GM23338 (cell line): ENCODE measurements around the gene OR5K3. TPM values are rescaled to one million over a fixed set of nuclear protein-coding genes. Genes with fewer than 3 reads are reported as not detected.

Experiments
- ATAC-seq: fragments of 200-7000 bp; cut with Tn5 transposase; 3 replicates; pipeline ENCODE4 v1.9.1; 2020
- DNase-seq: peaks from one replicate; pipeline ENCODE4 v3.0.0-alpha.2; 2015; ENCODE audit warnings: low spot score
- H2AFZ ChIP-seq: fragments of 200-600 bp; sonication (generic); 2 replicates; pipeline ENCODE4 v1.8.0; 2016; ENCODE audit warnings: antibody characterized with exemption, mild to moderate bottlenecking, moderate library complexity
- H3F3A ChIP-seq: fragments of 200-600 bp; sonication (generic); replicated peaks from 2 replicates; pipeline ENCODE4 v1.8.0; 2017; ENCODE audit warnings: antibody characterized with exemption, mixed run types, low read depth
- H3K27ac ChIP-seq: fragments of 200-600 bp; sonication (generic); 2 replicates; pipeline ENCODE4 v1.6.1; 2016; ENCODE audit warnings: low read depth
- H3K27me3 ChIP-seq: fragments of 200-600 bp; sonication (generic); 2 replicates; pipeline ENCODE4 v1.8.0; 2016; ENCODE audit warnings: mild to moderate bottlenecking, mixed run types, moderate library complexity; ENCODE audit not compliant: insufficient read depth
- H3K36me3 ChIP-seq: fragments of 200-600 bp; sonication (generic); 2 replicates; pipeline ENCODE4 v1.8.0; 2016; ENCODE audit warnings: mild to moderate bottlenecking; ENCODE audit not compliant: insufficient read depth
- H3K4me1 ChIP-seq: fragments of 200-600 bp; sonication (generic); 2 replicates; pipeline ENCODE4 v1.8.0; 2016; ENCODE audit warnings: mild to moderate bottlenecking, moderate library complexity; ENCODE audit not compliant: insufficient read depth
- H3K4me2 ChIP-seq: fragments of 200-600 bp; sonication (generic); 2 replicates; pipeline ENCODE4 v1.7.1; 2017; ENCODE audit warnings: mixed run types
- H3K4me3 ChIP-seq: fragments of 200-600 bp; sonication (generic); 2 replicates; pipeline ENCODE4 v1.6.1; 2016; ENCODE audit warnings: mixed run types
- H3K79me2 ChIP-seq: fragments of 200-600 bp; sonication (generic); replicated peaks from 2 replicates; pipeline ENCODE4 v1.8.0; 2017; ENCODE audit warnings: mild to moderate bottlenecking; ENCODE audit not compliant: insufficient read depth
- H3K9me2 ChIP-seq: fragments of 200-600 bp; sonication (generic); 2 replicates; pipeline ENCODE4 v1.8.0; 2017; ENCODE audit not compliant: insufficient read depth
- H4K20me1 ChIP-seq: fragments of 200-600 bp; sonication (generic); replicated peaks from 2 replicates; pipeline ENCODE4 v1.8.0; 2017; ENCODE audit warnings: mild to moderate bottlenecking; ENCODE audit not compliant: insufficient read depth
- H3K27ac Mint-ChIP-seq: 2 replicates; pipeline ENCODE4 v1.8.0; 2020; ENCODE audit warnings: inconsistent platforms, mild to moderate bottlenecking, moderate library complexity, mixed read lengths
- H3K27me3 Mint-ChIP-seq: 3 replicates; pipeline ENCODE4 v1.8.0; 2022; ENCODE audit warnings: low read depth, mild to moderate bottlenecking, moderate library complexity, mixed read lengths, inconsistent platforms; ENCODE audit not compliant: insufficient read depth, poor library complexity
- H3K36me3 Mint-ChIP-seq: 3 replicates; pipeline ENCODE4 v1.8.0; 2021; ENCODE audit warnings: low read depth, mild to moderate bottlenecking, inconsistent platforms, moderate library complexity, mixed read lengths
- H3K4me1 Mint-ChIP-seq: 3 replicates; pipeline ENCODE4 v1.8.0; 2020; ENCODE audit warnings: mild to moderate bottlenecking, inconsistent platforms, mixed read lengths
- H3K4me3 Mint-ChIP-seq: 3 replicates; pipeline ENCODE4 v1.8.0; 2021; ENCODE audit warnings: moderate library complexity, mild to moderate bottlenecking, inconsistent platforms, mixed read lengths
- H3K9me3 Mint-ChIP-seq: 3 replicates; pipeline ENCODE4 v1.8.0; 2020; ENCODE audit warnings: moderate library complexity, mild to moderate bottlenecking, inconsistent platforms, mixed read lengths
- CREB1 ChIP-seq: fragments of 250-450 bp; sonication (Bioruptor Pico); IDR thresholded peaks from 2 replicates; pipeline ENCODE4 v1.5.0; 2020; ENCODE audit warnings: low read depth, mild to moderate bottlenecking, moderate library complexity
- ETS1 ChIP-seq: IDR thresholded peaks from 2 replicates; pipeline ENCODE4 v1.6.1; 2016; ENCODE audit warnings: antibody characterized with exemption
- EZH2phosphoT487 ChIP-seq: fragments of 200-600 bp; sonication (generic); IDR thresholded peaks from one replicate; pipeline ENCODE4 v1.8.1; 2018; ENCODE audit warnings: antibody characterized with exemption; ENCODE audit not compliant: unreplicated experiment
- NANOG ChIP-seq: IDR thresholded peaks from 2 replicates; pipeline ENCODE4 v1.6.1; 2016; ENCODE audit warnings: antibody characterized with exemption, borderline replicate concordance
- REST ChIP-seq: IDR thresholded peaks from one replicate; pipeline ENCODE4 v1.6.1; 2018; ENCODE audit warnings: antibody characterized with exemption; ENCODE audit not compliant: unreplicated experiment
- STAT1 ChIP-seq: IDR thresholded peaks from one replicate; pipeline ENCODE4 v1.6.1; 2016; ENCODE audit warnings: antibody characterized with exemption; ENCODE audit not compliant: unreplicated experiment
- ZNF114 ChIP-seq: fragments of 250-450 bp; sonication (Bioruptor Pico); IDR thresholded peaks from 2 replicates; pipeline ENCODE4 v1.5.0; 2020; ENCODE audit warnings: mild to moderate bottlenecking, moderate library complexity
- polyA plus RNA-seq: library from polyadenylated mRNA; unstranded; fragments of >200 nt; fragmentation: Nextera tagmentation; extraction: Ambion mirVana; gene quantifications from 2 replicates; pipeline ENCODE4 v1.2.1, GENCODE V29; 2016
- total RNA-seq: library from RNA; depleted of rRNA; stranded (reverse); fragments of >200 nt; shearing (Covaris generic); gene quantifications from 2 replicates; pipeline ENCODE4 v1.2.3, GENCODE V29; 2014

Gene OR5K3
- total and polyA plus RNA-seq, 2 experiments from 2014 or later: not detected

GRCh38 chr3:98360681-98361080, 29.8 kb upstream of the OR5K3 start:
- peaks cover 5% of the 10 kb centered on the region; the same call in 2 of the 3 replicates for H3K36me3 Mint-ChIP-seq
- no peak for DNase-seq
- no peaks in the 10 kb centered on the region; the same call in 1 of the 2 replicates for H3K9me2 ChIP-seq
- H2AFZ ChIP-seq: no peak overlapping the region
- H3K79me2 ChIP-seq: no peaks in the 10 kb centered on the region
- no peak overlapping the region for H3K4me2 ChIP-seq
- H3K9me3 Mint-ChIP-seq: peaks cover 16% of the 10 kb centered on the region
- no peaks in the 10 kb centered on the region for H3K4me1 Mint-ChIP-seq
- H3F3A ChIP-seq: no peaks in the 10 kb centered on the region
- no peak overlapping the region for H3K27ac ChIP-seq
- H3K4me3 ChIP-seq: no peak overlapping the region
- no peaks in the 10 kb centered on the region for H3K4me1 ChIP-seq
- H3K27me3 ChIP-seq: no peaks in the 10 kb centered on the region
- H3K36me3 ChIP-seq: no peaks in the 10 kb centered on the region
- no peak for ATAC-seq
- H3K27ac Mint-ChIP-seq: no peak overlapping the region
- no peaks in the 10 kb centered on the region for H4K20me1 ChIP-seq
- no peak for TF ChIP-seq REST
- no peaks in the 10 kb centered on the region for H3K27me3 Mint-ChIP-seq
- no peak overlapping the region for H3K4me3 Mint-ChIP-seq

DNA sequence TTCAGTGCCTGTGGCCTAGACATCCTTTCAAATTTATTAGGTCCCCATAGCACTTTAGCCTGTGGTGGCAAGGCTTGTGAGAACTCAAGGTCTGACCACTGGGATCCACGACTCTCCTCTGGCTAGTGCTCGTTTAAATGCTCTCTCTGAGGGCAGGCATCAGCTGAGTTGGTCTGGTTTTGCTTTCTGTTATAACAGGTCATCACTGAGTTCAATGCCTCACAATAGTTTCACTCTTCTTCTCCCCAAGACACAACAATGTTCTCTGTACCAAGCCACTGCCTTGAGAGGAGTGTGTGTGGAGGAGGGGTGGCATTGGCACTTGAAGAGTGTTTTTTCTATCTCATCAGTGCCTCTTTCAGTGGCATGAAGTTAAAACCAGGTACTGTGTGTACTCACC, 29.2 kb upstream of the OR5K3 start:
- DNase-seq (no peak), ATAC-seq (no peak)
- Histone ChIP-seq H3F3A (no peaks in the 10 kb centered on the region), H2AFZ (no peak overlapping the region), H3K27me3 (no peaks in the 10 kb centered on the region), H3K9me2 (no peaks in the 10 kb centered on the region; the same call in 1 of the 2 replicates), H3K4me2 (no peak overlapping the region), H3K36me3 (no peaks in the 10 kb centered on the region), H3K4me3 (no peak overlapping the region), H3K27ac (no peak overlapping the region), H3K79me2 (no peaks in the 10 kb centered on the region), H3K4me1 (no peaks in the 10 kb centered on the region), H4K20me1 (no peaks in the 10 kb centered on the region)
- peaks cover 16% of the 10 kb centered on the region for H3K9me3 Mint-ChIP-seq
- H3K27ac Mint-ChIP-seq: no peak overlapping the region
- H3K4me3 Mint-ChIP-seq: no peak overlapping the region
- no peaks in the 10 kb centered on the region for H3K4me1 Mint-ChIP-seq
- no peaks in the 10 kb centered on the region for H3K27me3 Mint-ChIP-seq
- H3K36me3 Mint-ChIP-seq: peaks cover 5% of the 10 kb centered on the region; the same call in 2 of the 3 replicates
- TF ChIP-seq CREB1 (CRISPR knock-in tag) (no peak), ETS1 (no peak), NANOG (no peak), ZNF114 (CRISPR knock-in tag) (no peak), STAT1 (no peak), EZH2phosphoT487 (no peak)
